SU-DHL-6 (cell line): Measurements from ENCODE around the gene KLHL29.

Source experiments
- H2AFZ ChIP-seq: fragments of 200-600 bp; sonication (generic); 2 replicates; pipeline ENCODE4 v1.6.1; 2014; ENCODE audit warnings: low read depth, mild to moderate bottlenecking, moderate library complexity, mixed read lengths, antibody characterized with exemption, low read length; ENCODE audit not compliant: severe bottlenecking
- H3F3A ChIP-seq: fragments of 200-600 bp; shearing (Covaris generic); 2 replicates; pipeline ENCODE4 v1.6.0; 2016; ENCODE audit warnings: antibody characterized with exemption, mild to moderate bottlenecking; ENCODE audit not compliant: insufficient read depth
- H3K27ac ChIP-seq: fragments of 200-600 bp; sonication (generic); 2 replicates; pipeline ENCODE4 v1.5.1; 2016; ENCODE audit warnings: low read depth, mild to moderate bottlenecking, low read length, moderate library complexity, mixed read lengths
- H3K27me3 ChIP-seq: fragments of 200-600 bp; sonication (generic), shearing (Covaris generic); 2 replicates; pipeline ENCODE4 v1.6.0; 2014; ENCODE audit warnings: mild to moderate bottlenecking, low read length
- H3K36me3 ChIP-seq: fragments of 200-600 bp; sonication (generic); 2 replicates; pipeline ENCODE4 v1.6.1; 2014; ENCODE audit warnings: mild to moderate bottlenecking, low read length, mixed read lengths
- H3K4me2 ChIP-seq: fragments of 300-600, 200-600 bp; shearing (Covaris generic), sonication (generic); 2 replicates; pipeline ENCODE4 v1.6.0; 2014; ENCODE audit warnings: low read length, low read depth, mild to moderate bottlenecking; ENCODE audit not compliant: poor library complexity, severe bottlenecking
- H3K4me3 ChIP-seq: fragments of 200-600 bp; sonication (generic); 2 replicates; pipeline ENCODE4 v1.5.1; 2014; ENCODE audit warnings: antibody characterized with exemption, low read length, mild to moderate bottlenecking, mixed read lengths; ENCODE audit not compliant: insufficient read depth, poor library complexity, severe bottlenecking
- H3K79me2 ChIP-seq: fragments of 200-600 bp; sonication (generic); 2 replicates; pipeline ENCODE4 v1.6.1; 2014; ENCODE audit warnings: mild to moderate bottlenecking, low read length, moderate library complexity; ENCODE audit not compliant: insufficient read depth
- H3K9ac ChIP-seq: fragments of 200-600 bp; sonication (generic); 2 replicates; pipeline ENCODE4 v1.7.0; 2014; ENCODE audit warnings: mild to moderate bottlenecking, low read length
- H3K9me2 ChIP-seq: fragments of 200-600 bp; sonication (generic); replicated peaks from 2 replicates; pipeline ENCODE4 v1.6.1; 2014; ENCODE audit warnings: low read length; ENCODE audit not compliant: insufficient read depth
- H3K9me3 ChIP-seq: fragments of 200-600 bp; sonication (generic); 2 replicates; pipeline ENCODE4 v1.6.1; 2014; ENCODE audit warnings: low read length, mixed read lengths; ENCODE audit not compliant: insufficient read depth
- H4K20me1 ChIP-seq: fragments of 200-600 bp; sonication (generic); 2 replicates; pipeline ENCODE4 v1.6.1; 2014; ENCODE audit warnings: low read depth, mild to moderate bottlenecking, antibody characterized with exemption, low read length, moderate library complexity, mixed read lengths
- EZH2phosphoT487 ChIP-seq: fragments of 200-600 bp; sonication (generic), shearing (Covaris generic); conservative IDR thresholded peaks from 2 replicates; pipeline ENCODE4 v1.6.1; 2018; ENCODE audit warnings: mild to moderate bottlenecking, antibody characterized with exemption, low read length, moderate library complexity, mixed read lengths
- TF ChIP-seq, protein P1 (sequence below): fragments of 200-600 bp; sonication (generic); IDR thresholded peaks from one replicate; pipeline ENCODE4 v1.5.1; 2017; ENCODE audit warnings: antibody characterized with exemption, mild to moderate bottlenecking, low read length, moderate library complexity; ENCODE audit not compliant: insufficient read depth, poor library complexity, severe bottlenecking

Gene KLHL29

DNA sequence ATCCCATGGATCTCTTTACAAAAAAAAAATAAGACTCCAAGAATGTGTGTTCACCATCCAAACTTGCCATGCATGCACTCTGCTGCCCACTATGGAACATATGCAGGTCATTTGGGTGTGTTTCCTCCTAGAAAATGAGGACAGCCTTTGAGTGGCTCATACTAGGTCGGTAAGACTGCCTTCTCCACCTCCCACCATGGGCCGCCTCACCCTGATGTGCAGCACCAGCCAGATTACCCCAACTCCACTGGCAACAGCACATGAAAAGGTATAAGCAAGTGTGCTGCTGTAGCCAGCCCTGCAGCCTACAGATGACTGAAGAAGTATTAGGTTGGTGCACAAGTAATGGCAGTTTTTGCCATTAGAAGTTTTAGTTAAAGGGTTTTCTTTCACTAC, 327.8 kb downstream of the KLHL29 start:
- Histone ChIP-seq H3K4me3 (no peak overlapping the region), H4K20me1 (no peaks in the 10 kb centered on the region), H3K36me3 (no peaks in the 10 kb centered on the region), H3K4me2 (no peak overlapping the region), H3K9me3 (no peaks in the 10 kb centered on the region), H2AFZ (no peak overlapping the region), H3K27me3 (no peaks in the 10 kb centered on the region), H3K9me2 (no peaks in the 10 kb centered on the region), H3F3A (no peaks in the 10 kb centered on the region), H3K27ac (no peak overlapping the region), H3K9ac (no peak overlapping the region), H3K79me2 (no peaks in the 10 kb centered on the region)
- TF ChIP-seq, protein P1, sequence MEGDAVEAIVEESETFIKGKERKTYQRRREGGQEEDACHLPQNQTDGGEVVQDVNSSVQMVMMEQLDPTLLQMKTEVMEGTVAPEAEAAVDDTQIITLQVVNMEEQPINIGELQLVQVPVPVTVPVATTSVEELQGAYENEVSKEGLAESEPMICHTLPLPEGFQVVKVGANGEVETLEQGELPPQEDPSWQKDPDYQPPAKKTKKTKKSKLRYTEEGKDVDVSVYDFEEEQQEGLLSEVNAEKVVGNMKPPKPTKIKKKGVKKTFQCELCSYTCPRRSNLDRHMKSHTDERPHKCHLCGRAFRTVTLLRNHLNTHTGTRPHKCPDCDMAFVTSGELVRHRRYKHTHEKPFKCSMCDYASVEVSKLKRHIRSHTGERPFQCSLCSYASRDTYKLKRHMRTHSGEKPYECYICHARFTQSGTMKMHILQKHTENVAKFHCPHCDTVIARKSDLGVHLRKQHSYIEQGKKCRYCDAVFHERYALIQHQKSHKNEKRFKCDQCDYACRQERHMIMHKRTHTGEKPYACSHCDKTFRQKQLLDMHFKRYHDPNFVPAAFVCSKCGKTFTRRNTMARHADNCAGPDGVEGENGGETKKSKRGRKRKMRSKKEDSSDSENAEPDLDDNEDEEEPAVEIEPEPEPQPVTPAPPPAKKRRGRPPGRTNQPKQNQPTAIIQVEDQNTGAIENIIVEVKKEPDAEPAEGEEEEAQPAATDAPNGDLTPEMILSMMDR = no peak

DNA sequence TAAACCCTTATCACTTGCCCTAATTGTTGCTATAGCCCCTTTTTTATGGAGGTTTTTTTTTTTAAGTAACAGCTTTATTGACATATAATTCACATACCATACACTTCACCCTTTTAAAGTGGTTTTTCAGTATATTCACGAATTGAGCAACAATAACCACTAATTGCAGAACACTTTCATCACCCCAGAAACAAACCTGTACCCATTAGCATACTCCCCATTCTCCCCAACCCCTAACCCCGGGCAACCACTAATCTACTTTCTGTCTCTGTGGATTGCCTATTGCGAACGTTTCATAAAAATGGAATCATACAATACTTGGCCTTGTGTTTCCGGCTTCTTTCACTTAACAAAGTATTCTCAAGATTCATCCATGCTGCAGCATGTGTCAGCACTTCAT, 328.4 kb downstream of the KLHL29 start:
- Histone ChIP-seq H2AFZ (no peak overlapping the region), H3F3A (no peaks in the 10 kb centered on the region), H3K36me3 (no peaks in the 10 kb centered on the region), H3K4me2 (no peak overlapping the region), H3K9ac (no peak overlapping the region), H3K9me3 (no peaks in the 10 kb centered on the region), H4K20me1 (no peaks in the 10 kb centered on the region), H3K9me2 (no peaks in the 10 kb centered on the region), H3K27ac (no peak overlapping the region), H3K4me3 (no peak overlapping the region), H3K79me2 (no peaks in the 10 kb centered on the region), H3K27me3 (no peaks in the 10 kb centered on the region)
- TF ChIP-seq, protein P1 = no peak
- TF ChIP-seq EZH2phosphoT487 = no peak

DNA sequence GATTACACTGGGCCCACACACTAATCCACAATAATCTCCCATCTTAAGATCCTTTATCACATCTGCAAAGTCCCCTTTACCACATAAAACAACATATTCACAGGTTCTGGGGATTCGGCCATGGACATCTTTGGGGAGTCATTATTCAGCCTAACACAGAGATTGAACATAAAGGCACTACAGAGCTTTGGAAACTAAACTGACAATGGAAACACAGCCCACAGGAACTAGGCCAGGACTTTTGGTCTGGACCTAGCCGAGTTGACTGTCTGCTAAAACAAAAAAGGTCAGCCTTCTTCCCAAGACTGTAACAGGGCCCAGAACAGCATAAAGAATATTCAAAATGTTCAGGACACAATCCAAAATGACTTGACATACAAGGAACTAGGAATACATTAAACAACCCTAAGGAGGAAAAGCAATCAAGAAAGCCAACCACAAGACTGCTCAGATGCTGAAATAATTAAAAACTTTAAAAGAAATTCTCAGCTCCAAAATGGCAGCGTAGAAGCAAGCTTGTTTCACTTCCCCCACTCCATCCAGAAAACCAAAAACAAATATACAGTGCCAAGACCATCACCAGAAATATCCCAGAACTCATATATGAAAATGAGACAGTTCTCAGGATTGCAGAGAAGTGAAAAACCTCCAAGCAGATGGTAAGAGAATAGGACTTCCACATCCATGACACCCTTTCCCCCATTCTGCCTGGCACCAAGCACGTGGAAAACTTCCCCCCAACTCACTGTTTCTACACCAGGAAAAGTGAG, 334.1 kb downstream of the KLHL29 start:
- no peaks in the 10 kb centered on the region for H3K79me2 ChIP-seq
- no peak overlapping the region for H3K4me2 ChIP-seq
- no peaks in the 10 kb centered on the region for H3K27me3 ChIP-seq
- TF ChIP-seq EZH2phosphoT487 = no peak
- TF ChIP-seq, protein P1 = no peak
- no peak overlapping the region for H3K9ac ChIP-seq
- H3K4me3 ChIP-seq = no peak overlapping the region
- H4K20me1 ChIP-seq = no peaks in the 10 kb centered on the region
- H3F3A ChIP-seq = no peaks in the 10 kb centered on the region
- H3K9me3 ChIP-seq = no peaks in the 10 kb centered on the region
- H3K27ac ChIP-seq = no peak overlapping the region
- H3K9me2 ChIP-seq = no peaks in the 10 kb centered on the region
- H2AFZ ChIP-seq = no peak overlapping the region
- H3K36me3 ChIP-seq = peaks cover 4% of the 10 kb centered on the region; the same call in 1 of the 2 replicates
